Esophagus squamous epithelium (tissue), 5 donors: ENCODE measurements around the gene PRKAA2. TPM values are rescaled to one million over a fixed set of nuclear protein-coding genes. Genes with fewer than 3 reads are reported as not detected.
A peak's percentile ranks its signal among the peaks of the same experiment; 100 is the strongest.

ENCODE experiments used
- DNase-seq: peaks from one replicate; lab custom pipeline; 2025; lab: John Stamatoyannopoulos, UW
- H3K27ac ChIP-seq, 4 donors: fragments of 200-600 bp; sonication (generic); one replicate each; pipeline ENCODE4 v1.5.1; 2016 to 2019; ENCODE audit warnings: mild to moderate bottlenecking in 1 of 4
- H3K27me3 ChIP-seq, 4 donors: fragments of 200-600 bp; sonication (generic); 1 replicate in 3 of 4; 2 replicates in 1 of 4; pipeline versions ENCODE4 v1.5.1 to v1.6.0; 2017 to 2021; ENCODE audit warnings: antibody characterized with exemption in 1 of 4
- H3K36me3 ChIP-seq, 3 donors: fragments of 200-600 bp; sonication (generic); one replicate each; pipeline ENCODE4 v1.5.1; 2016 to 2019
- H3K4me1 ChIP-seq, 3 donors: fragments of 200-600 bp; sonication (generic); one replicate each; pipeline ENCODE4 v1.5.1; 2017 to 2019
- H3K4me3 ChIP-seq, 4 donors: fragments of 200-600 bp; sonication (generic); 1 replicate in 3 of 4; 2 replicates in 1 of 4; pipeline ENCODE4 v1.5.1; 2016 to 2019; ENCODE audit warnings: mild to moderate bottlenecking in 2 of 4, moderate library complexity in 1 of 4
- H3K9me3 ChIP-seq, 3 donors: fragments of 200-600 bp; sonication (generic); one replicate each; pipeline ENCODE4 v1.5.1; 2016 to 2019
- POLR2A ChIP-seq, 4 donors: fragments of 450-650 bp; IDR thresholded peaks; one replicate each; pipeline ENCODE4 v1.6.1; 2017; ENCODE audit warnings: antibody characterized with exemption in 4 of 4, mild to moderate bottlenecking in 4 of 4, moderate library complexity in 3 of 4
- WGBS, 2 donors: methylation state at CpG; one replicate each; pipeline ENCODE4 v1.1.5; 2018; 5-methylcytosine and 5-hydroxymethylcytosine counted together
- intact Hi-C: fragments of 100-400 bp; cut with DNase I; formaldehyde crosslinking; loops from one replicate; pipeline ENCODE4 v1.15.0; 2022
- total RNA-seq, 4 donors: library from RNA; depleted of rRNA; stranded (reverse); fragments of >200 nt; gene quantifications; one replicate each; pipeline ENCODE4 v1.1.0, GENCODE V29; 2016
- TF ChIP-seq, protein P1 (sequence below), 6 experiments: fragments of 450-650 bp in 4 of 6; fragments of 200-600 bp in 2 of 6; sonication (generic) in 2 of 6; IDR thresholded peaks; one replicate each; pipeline ENCODE4 v1.5.1; 2016 to 2019; ENCODE audit warnings: antibody characterized with exemption in 6 of 6, mild to moderate bottlenecking in 4 of 6, moderate library complexity in 4 of 6
- donor health status: DM: yes; HTN: yes; CAD: no.

PRKAA2 gene
- total RNA-seq, 4 donors from 2014 or later = 1.1 to 9.0 (median 3.4) TPM

DNA sequence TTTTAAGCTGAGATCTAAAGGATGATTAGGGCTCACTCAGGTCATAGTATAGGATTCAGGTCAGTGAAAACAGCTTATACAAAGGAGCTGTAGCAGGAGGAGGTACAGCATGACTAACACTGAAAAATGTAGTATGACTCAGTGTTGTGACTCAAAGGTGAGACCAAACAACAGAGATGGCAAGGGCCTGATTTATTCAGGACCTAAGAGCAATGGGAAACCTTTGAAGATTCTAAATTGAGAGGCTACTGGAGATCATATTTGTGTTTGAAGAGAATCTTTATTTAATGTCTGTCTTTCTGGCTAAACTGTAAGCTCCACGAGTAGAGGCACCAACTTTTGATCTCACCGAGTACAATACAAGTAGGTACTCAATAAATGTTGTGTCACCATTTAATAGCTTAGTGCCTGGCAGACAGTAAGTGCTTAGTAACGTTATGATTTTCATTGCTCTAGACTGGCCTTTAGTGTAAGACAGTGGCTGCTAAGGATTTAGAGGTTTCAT lies 43.5 kb downstream of the PRKAA2 start:
- no peaks in the 10 kb centered on the region for H3K9me3 ChIP-seq

DNA sequence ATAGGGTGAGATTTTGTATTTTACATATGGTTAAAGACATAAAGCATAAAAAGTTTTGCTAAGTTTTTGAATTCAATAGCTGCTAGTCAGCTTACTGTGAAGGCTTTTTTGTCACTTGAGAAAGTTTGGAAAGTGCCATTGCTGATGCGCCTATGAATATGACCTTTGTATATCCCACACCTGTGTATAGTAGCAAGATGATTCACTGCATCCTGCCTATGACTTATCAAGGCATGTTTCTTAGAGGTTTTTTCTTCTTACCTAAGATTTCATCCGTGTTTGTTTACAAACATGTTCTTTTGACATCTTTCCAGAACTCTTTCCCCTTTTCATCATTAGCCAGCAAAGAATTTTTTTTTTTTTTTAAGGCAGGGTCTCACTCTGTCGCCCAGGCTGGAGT lies 51.5 kb downstream of the PRKAA2 start:
- Histone ChIP-seq H3K27me3 (no peaks in the 10 kb centered on the region), H3K4me1 (no peaks in the 10 kb centered on the region), H3K4me3 (no peak overlapping the region), H3K9me3 (no peaks in the 10 kb centered on the region), H3K27ac (no peak overlapping the region), H3K36me3 (peaks cover 0 to 17% (median 0%) of the 10 kb centered on the region in 3 donors)
- TF ChIP-seq, protein P1, sequence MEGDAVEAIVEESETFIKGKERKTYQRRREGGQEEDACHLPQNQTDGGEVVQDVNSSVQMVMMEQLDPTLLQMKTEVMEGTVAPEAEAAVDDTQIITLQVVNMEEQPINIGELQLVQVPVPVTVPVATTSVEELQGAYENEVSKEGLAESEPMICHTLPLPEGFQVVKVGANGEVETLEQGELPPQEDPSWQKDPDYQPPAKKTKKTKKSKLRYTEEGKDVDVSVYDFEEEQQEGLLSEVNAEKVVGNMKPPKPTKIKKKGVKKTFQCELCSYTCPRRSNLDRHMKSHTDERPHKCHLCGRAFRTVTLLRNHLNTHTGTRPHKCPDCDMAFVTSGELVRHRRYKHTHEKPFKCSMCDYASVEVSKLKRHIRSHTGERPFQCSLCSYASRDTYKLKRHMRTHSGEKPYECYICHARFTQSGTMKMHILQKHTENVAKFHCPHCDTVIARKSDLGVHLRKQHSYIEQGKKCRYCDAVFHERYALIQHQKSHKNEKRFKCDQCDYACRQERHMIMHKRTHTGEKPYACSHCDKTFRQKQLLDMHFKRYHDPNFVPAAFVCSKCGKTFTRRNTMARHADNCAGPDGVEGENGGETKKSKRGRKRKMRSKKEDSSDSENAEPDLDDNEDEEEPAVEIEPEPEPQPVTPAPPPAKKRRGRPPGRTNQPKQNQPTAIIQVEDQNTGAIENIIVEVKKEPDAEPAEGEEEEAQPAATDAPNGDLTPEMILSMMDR (IDR thresholded peaks at IDR 0.05) = no peak
- TF ChIP-seq POLR2A (IDR thresholded peaks at IDR 0.05) = no peak
- 57 to 79% methylated on average over 2 to 3 of the region's 3 CpGs for WGBS, 2 donors
- intact Hi-C loops = no loop called here
- no peak for DNase-seq

More for the DNA sequence above, 43.5 kb downstream of the PRKAA2 start:
- H3K27me3 ChIP-seq = no peaks in the 10 kb centered on the region
- no peak for TF ChIP-seq POLR2A (IDR thresholded peaks at IDR 0.05)
- TF ChIP-seq, protein P1 (IDR thresholded peaks at IDR 0.05) = no peak
- H3K36me3 ChIP-seq = no peaks in the 10 kb centered on the region
- intact Hi-C loops = no loop called here
- DNase-seq = no peak
- WGBS, 2 donors = 30 to 32% methylated on average over 3 of the region's 3 CpGs
- H3K27ac ChIP-seq = peak overlapping the region in 1 of 4 donors; percentile 49
- peaks cover 0 to 25% (median 0%) of the 10 kb centered on the region in 3 donors for H3K4me1 ChIP-seq
- H3K4me3 ChIP-seq = no peak overlapping the region

DNA sequence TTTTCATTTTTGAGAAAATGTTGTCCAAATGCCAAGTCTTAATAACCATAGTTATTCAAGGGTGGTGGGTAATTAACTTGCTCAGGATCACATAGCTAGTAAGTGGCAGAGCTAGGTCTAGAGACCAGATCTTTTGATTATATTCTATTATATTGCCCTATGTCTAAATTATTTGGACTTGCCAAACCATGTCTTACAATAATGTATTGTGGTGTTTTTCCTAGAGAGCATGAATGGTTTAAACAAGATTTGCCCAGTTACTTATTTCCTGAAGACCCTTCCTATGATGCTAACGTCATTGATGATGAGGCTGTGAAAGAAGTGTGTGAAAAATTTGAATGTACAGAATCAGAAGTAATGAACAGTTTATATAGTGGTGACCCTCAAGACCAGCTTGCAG lies 58.6 kb downstream of the PRKAA2 start:
- intact Hi-C loops = no loop called here
- H3K27ac ChIP-seq = no peak overlapping the region
- 64 to 89% methylated on average over 1 of the region's 1 CpG for WGBS, 2 donors
- H3K27me3 ChIP-seq = no peaks in the 10 kb centered on the region
- H3K9me3 ChIP-seq = peaks cover 0 to 5% (median 0%) of the 10 kb centered on the region in 3 donors
- H3K4me3 ChIP-seq = no peak overlapping the region
- peaks cover 0 to 4% (median 0%) of the 10 kb centered on the region in 3 donors for H3K4me1 ChIP-seq
- TF ChIP-seq POLR2A (IDR thresholded peaks at IDR 0.05) = no peak
- TF ChIP-seq, protein P1 (IDR thresholded peaks at IDR 0.05) = no peak
- DNase-seq = no peak
- peaks cover 0 to 38% (median 0%) of the 10 kb centered on the region in 3 donors for H3K36me3 ChIP-seq

DNA sequence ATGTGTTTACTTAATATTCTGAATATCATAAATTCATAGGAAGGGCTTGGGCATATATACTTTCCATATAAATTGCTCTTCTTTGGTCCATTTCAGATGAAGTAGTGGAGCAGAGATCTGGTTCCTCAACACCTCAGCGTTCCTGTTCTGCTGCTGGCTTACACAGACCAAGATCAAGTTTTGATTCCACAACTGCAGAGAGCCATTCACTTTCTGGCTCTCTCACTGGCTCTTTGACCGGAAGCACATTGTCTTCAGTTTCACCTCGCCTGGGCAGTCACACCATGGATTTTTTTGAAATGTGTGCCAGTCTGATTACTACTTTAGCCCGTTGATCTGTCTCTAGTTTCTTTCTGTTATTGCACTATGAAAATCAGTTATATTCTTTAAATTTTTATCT lies 62.3 kb downstream of the PRKAA2 start:
- TF ChIP-seq POLR2A (IDR thresholded peaks at IDR 0.05) = no peak
- TF ChIP-seq, protein P1 (IDR thresholded peaks at IDR 0.05) = no peak
- Histone ChIP-seq H3K27ac (no peak overlapping the region), H3K4me3 (no peak overlapping the region), H3K4me1 (peaks cover 0 to 28% (median 0%) of the 10 kb centered on the region in 3 donors), H3K36me3 (peaks cover 0 to 25% (median 0%) of the 10 kb centered on the region in 3 donors), H3K27me3 (no peaks in the 10 kb centered on the region), H3K9me3 (peaks cover 0 to 5% (median 0%) of the 10 kb centered on the region in 3 donors)
- intact Hi-C loops = no loop called here
- DNase-seq = no peak
- 77 to 85% methylated on average over 4 of the region's 4 CpGs for WGBS, 2 donors

DNA sequence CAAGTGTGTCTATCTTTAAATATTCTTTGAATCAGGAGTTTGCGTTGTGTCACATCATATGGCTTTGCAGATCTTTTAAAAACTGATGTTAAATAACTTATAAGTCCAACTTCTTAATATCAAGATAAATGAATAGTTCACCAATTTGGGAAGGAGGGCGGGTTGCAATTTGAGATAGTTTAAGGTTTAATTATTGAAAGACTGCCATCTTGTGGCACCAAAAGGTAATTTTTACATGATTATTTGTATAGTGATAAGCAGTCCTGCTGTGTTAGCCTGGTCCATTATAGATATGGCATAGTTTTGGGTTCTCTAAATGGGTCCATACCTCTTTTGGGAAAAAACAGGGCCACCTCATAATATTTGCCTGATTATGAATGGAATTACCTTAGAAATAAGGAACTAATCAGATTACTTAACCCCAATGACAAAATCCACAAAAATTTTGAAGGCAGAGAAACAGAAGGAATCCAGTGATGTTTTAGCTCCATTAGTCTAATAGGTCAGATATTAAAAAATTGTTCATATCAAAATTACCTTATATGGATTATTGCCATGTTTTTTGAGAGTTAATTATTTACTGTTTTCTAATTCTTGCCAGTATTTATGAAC lies 64.3 kb downstream of the PRKAA2 start:
- Histone ChIP-seq H3K4me3 (no peak overlapping the region), H3K27me3 (no peaks in the 10 kb centered on the region), H3K4me1 (peaks cover 0 to 28% (median 0%) of the 10 kb centered on the region in 3 donors), H3K9me3 (no peaks in the 10 kb centered on the region), H3K36me3 (peaks cover 0 to 19% (median 0%) of the 10 kb centered on the region in 3 donors), H3K27ac (no peak overlapping the region)
- no peak for DNase-seq
- 3 to 13% methylated on average over 2 of the region's 2 CpGs for WGBS, 2 donors
- TF ChIP-seq POLR2A (IDR thresholded peaks at IDR 0.05) = no peak
- TF ChIP-seq, protein P1 (IDR thresholded peaks at IDR 0.05) = peak; percentile 24 to 68 (median 57)
- intact Hi-C loops = no loop called here
